Vagina (tissue), 2 donors: Measurements from ENCODE around the gene PRKAG2.

Experiments
- POLR2AphosphoS5 ChIP-seq, 2 donors: sonication (generic); formaldehyde crosslinking; IDR thresholded peaks; one replicate each; pipeline ENCODE4 v1.9.0; 2017; ENCODE audit warnings: antibody characterized with exemption in 2 of 2, mild to moderate bottlenecking in 2 of 2, low read depth in 1 of 2; ENCODE audit not compliant: insufficient read depth in 1 of 2
- TF ChIP-seq, protein P1 (sequence below), 3 experiments: fragments of 450-650 bp in 2 of 3; fragments of 200-600 bp in 1 of 3; sonication (generic) in 1 of 3; IDR thresholded peaks; one replicate each; pipeline ENCODE4 v1.5.1; 2017 to 2019; ENCODE audit warnings: antibody characterized with exemption in 3 of 3, mild to moderate bottlenecking in 2 of 3, moderate library complexity in 2 of 3

DNA sequence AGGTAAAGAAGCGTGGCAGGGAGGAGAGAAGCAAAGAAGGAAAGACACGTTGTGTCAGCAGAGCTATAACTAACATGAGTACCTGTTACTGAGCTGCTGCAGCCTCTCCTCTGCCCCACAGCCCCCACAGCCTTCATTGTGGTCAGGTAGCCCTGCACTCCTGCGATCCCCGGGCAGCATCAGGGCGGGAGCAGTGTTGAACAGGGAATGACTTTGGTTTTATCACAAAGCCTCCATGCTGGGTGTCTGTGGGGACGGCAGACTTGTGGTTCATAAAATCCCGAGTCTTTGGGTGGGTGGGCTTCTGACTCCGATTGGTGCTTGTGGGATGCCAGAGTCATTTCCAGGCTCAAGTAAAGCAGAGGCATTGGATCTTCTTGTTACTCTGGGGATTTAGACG, 14.8 kb upstream of the PRKAG2 start:
- TF ChIP-seq, protein P1, sequence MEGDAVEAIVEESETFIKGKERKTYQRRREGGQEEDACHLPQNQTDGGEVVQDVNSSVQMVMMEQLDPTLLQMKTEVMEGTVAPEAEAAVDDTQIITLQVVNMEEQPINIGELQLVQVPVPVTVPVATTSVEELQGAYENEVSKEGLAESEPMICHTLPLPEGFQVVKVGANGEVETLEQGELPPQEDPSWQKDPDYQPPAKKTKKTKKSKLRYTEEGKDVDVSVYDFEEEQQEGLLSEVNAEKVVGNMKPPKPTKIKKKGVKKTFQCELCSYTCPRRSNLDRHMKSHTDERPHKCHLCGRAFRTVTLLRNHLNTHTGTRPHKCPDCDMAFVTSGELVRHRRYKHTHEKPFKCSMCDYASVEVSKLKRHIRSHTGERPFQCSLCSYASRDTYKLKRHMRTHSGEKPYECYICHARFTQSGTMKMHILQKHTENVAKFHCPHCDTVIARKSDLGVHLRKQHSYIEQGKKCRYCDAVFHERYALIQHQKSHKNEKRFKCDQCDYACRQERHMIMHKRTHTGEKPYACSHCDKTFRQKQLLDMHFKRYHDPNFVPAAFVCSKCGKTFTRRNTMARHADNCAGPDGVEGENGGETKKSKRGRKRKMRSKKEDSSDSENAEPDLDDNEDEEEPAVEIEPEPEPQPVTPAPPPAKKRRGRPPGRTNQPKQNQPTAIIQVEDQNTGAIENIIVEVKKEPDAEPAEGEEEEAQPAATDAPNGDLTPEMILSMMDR (IDR thresholded peaks at IDR 0.05): no peak
- TF ChIP-seq POLR2AphosphoS5 (IDR thresholded peaks at IDR 0.05; ENCODE audit: insufficient read depth in 1 of 2, low read depth in 1 of 2): no peak
